D721Med (cell line): ENCODE measurements around the gene OAT.

Source experiments
- DNase-seq: peaks from one replicate; pipeline ENCODE4 v3.0.0; 2011; ENCODE audit warnings: low spot score; ENCODE audit not compliant: insufficient read length
- FAIRE-seq: peaks from 2 replicates; lab custom pipeline; 2011; peaks lifted over from hg19 to GRCh38; lab: Jason Lieb, UNC
- TF ChIP-seq, protein P1 (sequence below): IDR thresholded peaks from 2 replicates; pipeline ENCODE4 v1.5.1; 2012; ENCODE audit warnings: mild to moderate bottlenecking, control low read depth; ENCODE audit not compliant: insufficient read depth; ENCODE audit errors: missing control alignments

OAT gene

DNA sequence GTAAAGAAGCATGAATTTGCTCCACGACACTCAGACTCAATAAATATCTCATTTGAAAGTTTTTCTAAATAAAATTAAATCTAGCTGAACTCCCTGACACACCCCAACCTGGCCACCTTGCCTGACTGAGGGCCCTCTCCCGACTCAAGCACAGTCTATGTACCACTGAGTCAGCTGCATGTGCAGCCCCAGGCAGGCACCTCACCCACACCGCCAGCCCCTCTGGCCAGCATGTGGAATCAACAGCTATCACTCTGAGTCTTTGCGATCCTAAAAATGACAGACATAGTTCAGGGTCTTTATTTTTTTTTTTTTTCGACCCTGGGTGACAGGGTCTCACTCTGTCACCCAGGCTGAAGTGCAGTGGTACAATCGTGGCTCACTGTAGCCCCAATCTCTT lies 35.2 kb downstream of the OAT start:
- TF ChIP-seq, protein P1, sequence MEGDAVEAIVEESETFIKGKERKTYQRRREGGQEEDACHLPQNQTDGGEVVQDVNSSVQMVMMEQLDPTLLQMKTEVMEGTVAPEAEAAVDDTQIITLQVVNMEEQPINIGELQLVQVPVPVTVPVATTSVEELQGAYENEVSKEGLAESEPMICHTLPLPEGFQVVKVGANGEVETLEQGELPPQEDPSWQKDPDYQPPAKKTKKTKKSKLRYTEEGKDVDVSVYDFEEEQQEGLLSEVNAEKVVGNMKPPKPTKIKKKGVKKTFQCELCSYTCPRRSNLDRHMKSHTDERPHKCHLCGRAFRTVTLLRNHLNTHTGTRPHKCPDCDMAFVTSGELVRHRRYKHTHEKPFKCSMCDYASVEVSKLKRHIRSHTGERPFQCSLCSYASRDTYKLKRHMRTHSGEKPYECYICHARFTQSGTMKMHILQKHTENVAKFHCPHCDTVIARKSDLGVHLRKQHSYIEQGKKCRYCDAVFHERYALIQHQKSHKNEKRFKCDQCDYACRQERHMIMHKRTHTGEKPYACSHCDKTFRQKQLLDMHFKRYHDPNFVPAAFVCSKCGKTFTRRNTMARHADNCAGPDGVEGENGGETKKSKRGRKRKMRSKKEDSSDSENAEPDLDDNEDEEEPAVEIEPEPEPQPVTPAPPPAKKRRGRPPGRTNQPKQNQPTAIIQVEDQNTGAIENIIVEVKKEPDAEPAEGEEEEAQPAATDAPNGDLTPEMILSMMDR = no peak
- no peak for FAIRE-seq
- DNase-seq = no peak

DNA sequence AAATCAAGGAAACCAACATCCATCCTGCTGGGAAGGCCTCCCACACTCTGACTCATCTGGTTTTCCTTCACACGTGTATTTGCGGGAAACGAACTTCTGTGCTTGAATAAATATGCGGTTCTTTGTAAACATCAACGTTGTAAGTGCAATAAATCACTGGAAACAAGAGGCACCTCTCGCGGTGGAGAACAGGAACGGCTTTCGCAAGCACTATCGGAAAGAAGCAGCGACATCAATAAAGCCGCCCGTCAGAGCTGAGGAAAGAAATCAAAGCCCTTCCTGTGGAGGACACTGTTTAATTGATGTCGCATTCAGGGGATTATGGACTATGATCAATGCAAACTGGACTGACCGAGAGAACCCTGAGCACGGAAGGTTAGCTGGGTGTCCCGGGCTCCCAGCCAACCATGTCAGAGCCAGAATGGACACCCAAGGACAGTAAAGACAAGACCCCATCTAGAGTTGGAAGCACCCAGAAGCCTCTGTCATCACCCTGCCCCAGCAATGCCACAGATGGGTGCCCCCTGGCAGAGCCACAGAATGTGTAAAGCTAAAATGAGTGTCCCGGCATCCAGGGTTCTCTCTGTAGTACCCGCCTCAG lies 37.6 kb downstream of the OAT start:
- no peak for DNase-seq
- FAIRE-seq = no peak
- TF ChIP-seq, protein P1 = no peak

DNA sequence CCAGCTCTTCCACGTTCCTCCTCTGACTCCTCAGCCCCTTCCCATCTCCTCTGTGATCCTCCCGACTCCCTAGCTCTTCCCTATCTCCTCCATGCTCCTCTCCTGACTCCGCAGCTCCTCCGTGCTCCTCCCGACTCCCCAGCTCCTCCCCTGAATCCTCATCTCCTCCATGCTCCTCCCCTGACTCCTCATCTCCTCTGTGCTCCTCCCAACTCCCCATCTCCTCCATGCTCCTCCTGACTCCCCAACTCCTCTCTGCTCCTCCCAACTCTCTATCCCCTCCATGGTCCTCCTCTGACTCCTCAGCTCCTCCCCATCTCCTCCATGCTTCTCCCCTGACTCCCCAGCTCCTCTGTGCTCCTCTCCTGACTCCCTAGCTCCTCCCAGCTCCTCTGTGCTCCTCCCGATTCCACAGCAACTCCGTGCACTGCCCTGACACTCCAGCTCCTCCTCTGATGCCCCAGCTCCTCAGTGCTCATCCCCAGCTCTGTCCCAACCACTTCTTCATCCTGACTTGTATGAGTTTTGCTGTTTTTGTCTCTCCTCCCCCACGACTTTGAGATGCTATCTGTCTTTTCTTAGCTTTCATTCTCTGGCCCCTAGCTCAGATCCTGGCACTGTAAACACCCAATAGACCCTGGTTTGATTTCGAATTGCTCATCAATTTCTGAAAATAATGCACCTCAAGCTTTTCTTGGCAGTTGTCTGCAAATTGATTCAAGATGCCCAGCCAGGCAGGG lies 38.3 kb downstream of the OAT start:
- DNase-seq = no peak
- no peak for FAIRE-seq
- TF ChIP-seq, protein P1 = no peak

DNA sequence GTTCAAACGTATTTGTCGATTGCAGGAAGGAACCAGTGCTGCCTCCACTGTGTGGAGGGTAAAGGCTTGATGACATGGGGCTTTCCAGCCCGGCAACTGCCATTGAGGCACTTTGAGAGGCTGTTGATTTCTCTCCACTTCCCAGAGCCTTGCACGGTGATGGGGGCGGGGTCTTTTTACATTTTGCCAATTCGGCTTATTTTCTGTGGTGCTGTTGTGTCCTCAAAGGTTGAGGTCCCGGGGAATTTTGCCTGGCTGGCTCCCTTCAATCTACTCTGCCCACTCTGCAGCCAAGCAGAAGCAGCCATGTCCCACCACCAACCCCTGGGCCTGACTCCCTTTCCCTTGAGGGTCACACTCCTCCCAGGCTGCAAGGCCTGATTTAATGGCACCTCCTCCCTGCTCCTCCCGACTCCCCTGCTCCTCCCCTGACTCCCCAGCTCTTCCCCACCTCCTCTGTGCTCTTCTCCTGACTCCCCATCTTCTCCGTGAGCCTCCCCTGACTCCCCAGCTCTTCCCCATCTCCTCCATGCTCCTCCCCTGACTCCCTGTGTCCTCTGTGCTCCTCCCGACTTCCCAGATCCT lies 39.0 kb downstream of the OAT start:
- FAIRE-seq (no peak), DNase-seq (no peak)
- TF ChIP-seq, protein P1 = no peak

DNA sequence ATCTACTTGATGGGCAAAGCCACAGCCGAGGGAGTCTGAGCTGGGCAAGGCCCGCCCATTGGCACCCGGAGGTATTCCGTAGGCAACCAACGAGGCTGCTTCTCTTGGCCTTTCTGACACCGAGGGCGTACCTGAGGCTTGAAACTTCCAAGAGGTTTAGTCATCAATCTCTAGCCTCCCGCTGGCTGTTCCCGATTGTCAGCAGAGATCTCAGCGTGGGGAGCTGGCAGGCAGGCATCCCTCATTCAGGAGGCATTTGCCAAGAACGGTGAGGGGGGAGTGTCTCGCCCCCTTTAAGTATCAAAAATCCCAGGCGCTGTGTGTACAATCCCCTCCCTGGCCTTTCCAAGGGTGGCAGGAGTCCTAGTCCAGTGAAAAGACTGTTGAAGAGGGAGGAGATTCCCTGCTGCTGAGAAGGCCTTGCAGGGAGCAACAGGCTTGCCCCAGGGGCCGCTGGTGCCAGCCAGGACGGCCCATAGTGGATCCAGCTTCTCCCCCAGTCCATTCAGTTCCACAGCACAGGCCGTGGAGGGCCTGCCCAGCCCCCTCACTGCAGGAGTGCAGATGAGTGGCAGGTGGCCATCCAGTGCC lies 39.7 kb downstream of the OAT start:
- TF ChIP-seq, protein P1 = no peak
- no peak for FAIRE-seq
- DNase-seq = no peak

DNA sequence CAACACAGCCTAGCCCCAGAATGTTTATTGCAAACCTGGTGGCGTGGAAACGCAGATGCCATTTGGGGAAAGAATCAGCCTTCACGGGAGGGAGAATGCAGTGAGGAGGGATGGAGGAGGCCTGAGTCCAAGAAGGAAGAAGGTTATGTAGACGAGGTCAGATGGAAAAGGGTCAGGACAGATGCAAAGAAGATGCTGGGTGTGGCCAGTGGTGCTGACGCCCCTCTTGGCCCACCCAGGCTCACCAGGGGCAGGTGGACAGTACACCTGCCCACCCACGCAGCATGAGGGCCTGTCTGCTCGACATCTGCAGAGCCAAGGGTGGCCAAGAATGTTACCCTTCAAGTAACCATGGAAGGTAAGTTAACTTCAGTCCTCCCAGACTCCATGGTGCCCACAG lies 40.5 kb downstream of the OAT start:
- FAIRE-seq = no peak
- TF ChIP-seq, protein P1 = no peak
- DNase-seq = no peak
